H1 (cell line): ENCODE data around the gene SORBS1. TPM values are rescaled to one million over a fixed set of nuclear protein-coding genes. Genes with fewer than 3 reads are reported as not detected.

ENCODE experiments used
- CTCF ChIA-PET: fragments of 300-600 bp; sonication (Branson Sonifier 250); formaldehyde crosslinking; loops from one replicate; lab custom pipeline; 2021; ENCODE audit not compliant: partially characterized antibody; lab: Charles Lee
- POLR2A ChIA-PET: fragments of 300-600 bp; sonication (Branson Sonifier 250); formaldehyde crosslinking; loops from one replicate; lab custom pipeline; 2021; ENCODE audit warnings: inconsistent platforms; ENCODE audit not compliant: partially characterized antibody; lab: Charles Lee
- DNase-seq, 2 experiments: peaks; one replicate each; pipeline versions ENCODE4 v3.0.0 to v3.0.0-alpha.2; 2010 to 2022; ENCODE audit warnings: low spot score in 2 of 2, low read depth in 1 of 2, mixed read lengths in 1 of 2
- FAIRE-seq: peaks from 2 replicates; lab custom pipeline; 2011; peaks lifted over from hg19 to GRCh38; lab: Jason Lieb, UNC
- H2AFZ ChIP-seq: 2 replicates; pipeline ENCODE4 v1.8.1; 2012; ENCODE audit warnings: low read length, inconsistent platforms
- H2AK5ac ChIP-seq: 2 replicates; pipeline ENCODE4 v1.6.1; 2013; ENCODE audit warnings: low read depth, low read length
- H2BK120ac ChIP-seq: replicated peaks from 2 replicates; pipeline ENCODE3; 2013; ENCODE audit warnings: low read depth, low read length, inconsistent platforms
- H2BK12ac ChIP-seq: 2 replicates; pipeline ENCODE4 v1.6.1; 2013; ENCODE audit warnings: low read depth, low read length
- H2BK15ac ChIP-seq: 2 replicates; pipeline ENCODE4 v1.6.1; 2013; ENCODE audit warnings: low read length
- H2BK20ac ChIP-seq: 2 replicates; pipeline ENCODE4 v1.6.1; 2013; ENCODE audit warnings: low read length
- H2BK5ac ChIP-seq: 2 replicates; pipeline ENCODE4 v1.6.1; 2013; ENCODE audit warnings: low read depth, low read length
- H3K14ac ChIP-seq: 2 replicates; pipeline ENCODE4 v1.6.1; 2013; ENCODE audit warnings: inconsistent platforms; ENCODE audit not compliant: insufficient read length
- H3K18ac ChIP-seq: 2 replicates; pipeline ENCODE4 v1.6.1; 2013; ENCODE audit warnings: low read length; ENCODE audit errors: extremely low read depth
- H3K23ac ChIP-seq: 2 replicates; pipeline ENCODE4 v1.6.1; 2013; ENCODE audit warnings: inconsistent platforms; ENCODE audit not compliant: insufficient read length
- H3K23me2 ChIP-seq: 2 replicates; pipeline ENCODE4 v1.6.1; 2013; ENCODE audit warnings: low read depth, low read length
- H3K27ac ChIP-seq: 2 replicates; pipeline ENCODE4 v1.6.1; 2011; ENCODE audit warnings: low read depth, low read length, inconsistent platforms
- H3K27me3 ChIP-seq, 4 experiments: replicated peaks in 1 of 4; 1 replicate in 1 of 4; 2 replicates in 3 of 4; pipeline versions ENCODE4 v1.6.1 to v1.8.1; 2011 to 2013; ENCODE audit warnings: low read length in 3 of 4, mild to moderate bottlenecking in 3 of 4, inconsistent platforms in 2 of 4, mixed read lengths in 2 of 4, moderate library complexity in 1 of 4; ENCODE audit not compliant: control insufficient read depth in 3 of 4, insufficient read depth in 3 of 4; ENCODE audit errors: extremely low read depth in 1 of 4
- H3K36me3 ChIP-seq, 4 experiments: 2 replicates each; pipeline versions ENCODE4 v1.6.1 to v1.8.1; 2011 to 2013; ENCODE audit warnings: mild to moderate bottlenecking in 4 of 4, low read length in 3 of 4, moderate library complexity in 2 of 4, control low read depth in 1 of 4, inconsistent platforms in 1 of 4; ENCODE audit not compliant: insufficient read depth in 4 of 4, control insufficient read depth in 2 of 4
- H3K4ac ChIP-seq: replicated peaks from 2 replicates; pipeline ENCODE3; 2013; ENCODE audit warnings: low read length, low read depth, mixed read lengths, inconsistent platforms; ENCODE audit not compliant: insufficient read length
- H3K4me1 ChIP-seq, 4 experiments: replicated peaks in 1 of 4; 1 replicate in 1 of 4; 2 replicates in 3 of 4; pipeline versions ENCODE4 v1.6.1 to v1.8.1; 2011 to 2013; ENCODE audit warnings: low read length in 3 of 4, inconsistent platforms in 2 of 4, mixed read lengths in 1 of 4; ENCODE audit not compliant: insufficient read depth in 4 of 4, control insufficient read depth in 3 of 4
- H3K4me2 ChIP-seq, 2 experiments: 2 replicates each; pipeline versions ENCODE4 v1.6.1 to v1.8.1; 2011 to 2013; ENCODE audit warnings: low read depth in 2 of 2, low read length in 2 of 2, control low read depth in 1 of 2, inconsistent platforms in 1 of 2, mild to moderate bottlenecking in 1 of 2; ENCODE audit not compliant: insufficient read depth in 1 of 2
- H3K4me3 ChIP-seq, 4 experiments: fragments of 200-600, 300-600 bp in 1 of 4; sonication (generic), shearing (Covaris generic), sonication (Bioruptor Twin) in 1 of 4; 2 replicates each; pipeline versions ENCODE4 v1.5.1 to v1.8.1; 2011 to 2016; ENCODE audit warnings: low read length in 4 of 4, low read depth in 3 of 4, control low read depth in 2 of 4, inconsistent platforms in 2 of 4, mild to moderate bottlenecking in 2 of 4, mixed read lengths in 1 of 4, moderate library complexity in 1 of 4; ENCODE audit not compliant: insufficient read depth in 2 of 4; ENCODE audit errors: extremely low read depth in 1 of 4
- H3K56ac ChIP-seq: replicated peaks from 2 replicates; pipeline ENCODE3; 2013; ENCODE audit warnings: low read depth, mild to moderate bottlenecking, mixed read lengths, low read length, inconsistent platforms; ENCODE audit not compliant: insufficient read length
- H3K79me1 ChIP-seq: 2 replicates; pipeline ENCODE4 v1.6.1; 2013; ENCODE audit warnings: low read depth, low read length, control low read depth
- H3K79me2 ChIP-seq, 2 experiments: 2 replicates each; pipeline versions ENCODE4 v1.6.1 to v1.8.1; 2012 to 2013; ENCODE audit warnings: low read length in 2 of 2, mild to moderate bottlenecking in 2 of 2, inconsistent platforms in 1 of 2; ENCODE audit not compliant: insufficient read depth in 2 of 2, control insufficient read depth in 1 of 2
- H3K9ac ChIP-seq, 4 experiments: replicated peaks in 1 of 4; 1 replicate in 1 of 4; 2 replicates in 3 of 4; pipeline versions ENCODE4 v1.6.1 to v1.8.1; 2011 to 2013; ENCODE audit warnings: low read depth in 3 of 4, low read length in 3 of 4, control low read depth in 2 of 4, mild to moderate bottlenecking in 2 of 4, moderate library complexity in 2 of 4, inconsistent platforms in 1 of 4; ENCODE audit errors: extremely low read depth in 1 of 4
- H3K9me3 ChIP-seq, 2 experiments: 2 replicates each; pipeline versions ENCODE4 v1.6.1 to v1.8.1; 2012 to 2013; ENCODE audit warnings: mild to moderate bottlenecking in 2 of 2, moderate library complexity in 2 of 2, control low read depth in 1 of 2, inconsistent platforms in 1 of 2, low read depth in 1 of 2, low read length in 1 of 2, mixed read lengths in 1 of 2; ENCODE audit not compliant: insufficient read depth in 2 of 2
- H4K20me1 ChIP-seq, 2 experiments: replicated peaks in 1 of 2; 2 replicates each; pipeline versions ENCODE3 to v1.8.1; 2011 to 2013; ENCODE audit warnings: inconsistent platforms in 2 of 2, low read length in 2 of 2, mild to moderate bottlenecking in 1 of 2; ENCODE audit not compliant: insufficient read depth in 2 of 2, control insufficient read depth in 1 of 2
- H4K5ac ChIP-seq: 2 replicates; pipeline ENCODE4 v1.6.1; 2013; ENCODE audit warnings: low read length, low read depth, mixed read lengths, inconsistent platforms; ENCODE audit not compliant: insufficient read length
- H4K8ac ChIP-seq: 2 replicates; pipeline ENCODE4 v1.8.0; 2013; ENCODE audit warnings: mild to moderate bottlenecking, moderate library complexity, low read length, inconsistent platforms; ENCODE audit not compliant: insufficient read depth; ENCODE audit errors: extremely low read depth
- H4K91ac ChIP-seq: replicated peaks from 2 replicates; pipeline ENCODE3; 2013; ENCODE audit warnings: low read length, mixed read lengths, inconsistent platforms; ENCODE audit not compliant: insufficient read length
- ASH2L ChIP-seq: fragments of 200-600, 300-600 bp; sonication (generic); IDR thresholded peaks from one replicate; pipeline ENCODE4 v1.7.1; 2017; ENCODE audit warnings: low read length
- ATF2 ChIP-seq: IDR thresholded peaks from 2 replicates; pipeline ENCODE4 v1.6.1; 2012; ENCODE audit warnings: low read length, inconsistent platforms
- BACH1 ChIP-seq: IDR thresholded peaks from 2 replicates; pipeline ENCODE4 v1.6.1; 2012; ENCODE audit warnings: low read length, improper control_type of control experiment
- EZH2 ChIP-seq: fragments of 200-600 bp; sonication (generic); IDR thresholded peaks from 2 replicates; pipeline ENCODE4 v1.7.1; 2012; ENCODE audit warnings: low read depth, mild to moderate bottlenecking, moderate library complexity, low read length, inconsistent platforms; ENCODE audit not compliant: severe bottlenecking
- NANOG ChIP-seq: IDR thresholded peaks from 2 replicates; pipeline ENCODE4 v1.6.1; 2011; ENCODE audit warnings: low read length, low read depth, mild to moderate bottlenecking, inconsistent platforms; ENCODE audit not compliant: insufficient read depth, poor library complexity, severe bottlenecking
- PHF8 ChIP-seq: fragments of 200-600 bp; sonication (generic); conservative IDR thresholded peaks from 2 replicates; pipeline ENCODE4 v1.7.1; 2012; ENCODE audit warnings: low read depth, mild to moderate bottlenecking, inconsistent platforms, low read length, moderate library complexity
- POLR2A ChIP-seq, 2 experiments: IDR thresholded peaks; 1 replicate in 1 of 2; 2 replicates in 1 of 2; pipeline ENCODE4 v1.6.1; 2011; ENCODE audit warnings: low read depth in 2 of 2, low read length in 2 of 2, mild to moderate bottlenecking in 2 of 2; ENCODE audit errors: control extremely low read depth in 1 of 2
- POU5F1 ChIP-seq: IDR thresholded peaks from 2 replicates; pipeline ENCODE4 v1.6.1; 2011; ENCODE audit warnings: low read depth, mild to moderate bottlenecking, low read length, moderate library complexity
- SIX5 ChIP-seq: IDR thresholded peaks from 2 replicates; pipeline ENCODE4 v1.6.1; 2011; ENCODE audit warnings: mild to moderate bottlenecking, low read depth, low read length
- SP1 ChIP-seq: IDR thresholded peaks from 2 replicates; pipeline ENCODE4 v1.6.1; 2011; ENCODE audit warnings: low read depth, low read length
- TAF1 ChIP-seq: IDR thresholded peaks from 2 replicates; pipeline ENCODE4 v1.6.1; 2011; ENCODE audit warnings: mild to moderate bottlenecking, low read depth, low read length
- TCF12 ChIP-seq: IDR thresholded peaks from 2 replicates; pipeline ENCODE4 v1.6.1; 2011; ENCODE audit warnings: low read depth, mild to moderate bottlenecking, low read length
- WGBS, 2 experiments: shearing (Covaris generic) in 1 of 2; methylation state at CpG; one replicate each; pipeline versions ENCODE4 v1.1.6 to v1.1.7; 2013 to 2015; ENCODE audit warnings: low lambda C conversion rate in 2 of 2, mixed read lengths in 2 of 2, inconsistent platforms in 1 of 2, low coverage in 1 of 2, missing lambda C conversion rate in 1 of 2; ENCODE audit not compliant: insufficient replicate concordance in 2 of 2, insufficient coverage in 1 of 2, insufficient read length in 1 of 2; ENCODE audit errors: extremely low coverage in 1 of 2, missing lambda C conversion rate in 1 of 2; 5-methylcytosine and 5-hydroxymethylcytosine counted together
- polyA plus RNA-seq, 7 experiments: library from polyadenylated mRNA; depleted of rRNA in 3 of 7; stranded (reverse) in 5 of 7; unstranded in 2 of 7; fragments of >200 nt in 5 of 7; fragments of 200-250 nt in 2 of 7; gene quantifications; 1 replicate in 5 of 7; 2 replicates in 1 of 7; 4 replicates in 1 of 7; pipeline versions ENCODE4 v1.2.1 to v1.2.3, GENCODE V29; 2011 to 2013; ENCODE audit warnings: missing spikeins in 2 of 7, mixed read lengths in 2 of 7
- total RNA-seq: library from RNA; stranded (reverse); fragmentation: NEBNext Ultra II Directional; extraction: Animal tissue kit (Norgen Biotek cat#: 25700); gene quantifications from 2 replicates; pipeline ENCODE4 v1.2.1, GENCODE V29; 2021

Gene SORBS1
- total and polyA plus RNA-seq, 2 of the 8 experiments (the other 6 are each of a cell fraction or from before 2014, with no cell fraction given) = 16.0 to 35.0 TPM

DNA sequence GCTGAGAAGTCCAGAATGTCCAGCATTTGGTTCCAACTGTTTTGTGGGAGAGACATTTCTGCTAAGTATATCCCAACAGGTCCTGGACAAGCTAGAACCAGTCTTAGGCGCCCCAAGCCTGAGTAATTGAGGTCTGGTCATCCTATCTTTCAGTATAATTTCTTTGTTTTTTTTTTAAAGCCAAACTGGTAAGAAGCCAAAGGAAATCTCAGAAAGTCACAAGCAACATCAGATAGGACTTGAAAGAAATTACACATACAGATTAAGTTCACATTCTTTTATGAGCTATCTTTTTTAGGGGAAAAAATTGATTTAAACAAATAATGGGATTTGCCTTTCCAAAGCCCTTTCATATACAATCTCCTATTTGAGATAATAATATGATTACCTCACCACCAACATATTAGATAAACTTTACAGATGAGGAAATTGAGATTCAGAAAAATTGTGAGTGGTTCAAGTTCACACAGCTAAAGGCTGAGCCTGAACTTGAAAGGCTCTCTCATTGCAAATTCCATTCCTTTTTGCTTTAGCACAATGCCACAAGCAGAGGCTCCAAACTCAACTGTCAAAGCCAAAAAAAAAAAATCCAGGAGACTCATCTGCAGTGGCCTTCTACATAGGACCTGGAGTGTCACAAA, 285.3 kb downstream of the SORBS1 start:
- H4K5ac ChIP-seq = no peak overlapping the region
- H3K56ac ChIP-seq = no peak overlapping the region
- peaks cover 0 to 4% (median 0%) of the 10 kb centered on the region in 4 experiments; a peak in 3 of 8 replicates for H3K36me3 ChIP-seq
- FAIRE-seq (no peak), DNase-seq (no peak)
- no peak overlapping the region for H4K91ac ChIP-seq
- no peak overlapping the region for H3K4me3 ChIP-seq
- H2BK12ac ChIP-seq = no peak overlapping the region
- H2AK5ac ChIP-seq = no peak overlapping the region
- no peak overlapping the region for H3K9ac ChIP-seq
- no peak overlapping the region for H2BK120ac ChIP-seq
- H3K18ac ChIP-seq = no peak overlapping the region
- H3K14ac ChIP-seq = no peak overlapping the region
- ChIA-PET POLR2A (interaction anchor here (0.6 to 2.2 kb wide), 2 partner anchors 11 to 234 kb away, joined by 3 to 8 read pairs; no protein-coding TSS in a partner anchor), CTCF (interaction anchor here (2.7 to 3.8 kb wide), 2 partner anchors 13 to 33 kb away, joined by 10 to 16 read pairs; no protein-coding TSS in a partner anchor)
- no peak overlapping the region for H4K8ac ChIP-seq
- H3K4ac ChIP-seq = no peak overlapping the region
- H2BK15ac ChIP-seq = no peak overlapping the region
- H2BK20ac ChIP-seq = no peak overlapping the region
- H4K20me1 ChIP-seq = peaks cover 0 to 4% of the 10 kb centered on the region in 2 experiments
- no peak overlapping the region for H3K23ac ChIP-seq
- H3K79me2 ChIP-seq = peaks cover 23 to 90% of the 10 kb centered on the region in 2 experiments
- H3K27me3 ChIP-seq = no peaks in the 10 kb centered on the region
- 88% methylated on average over 1 of the region's 1 CpG; no CpG with 5 or more reads in 1 of the 2 experiments for WGBS, 2 experiments
- peaks cover 11% of the 10 kb centered on the region for H3K79me1 ChIP-seq
- no peak overlapping the region for H3K27ac ChIP-seq
- H3K4me2 ChIP-seq = no peak overlapping the region
- H2BK5ac ChIP-seq = no peak overlapping the region
- H2AFZ ChIP-seq = no peak overlapping the region
- no peaks in the 10 kb centered on the region for H3K23me2 ChIP-seq
- H3K9me3 ChIP-seq = no peaks in the 10 kb centered on the region
- H3K4me1 ChIP-seq = peaks cover 0 to 20% (median 8%) of the 10 kb centered on the region in 4 experiments; a peak in 3 of 7 replicates
- no peak for TF ChIP-seq SP1
- no peak for TF ChIP-seq PHF8
- no peak for TF ChIP-seq NANOG
- no peak for TF ChIP-seq ASH2L
- no peak for TF ChIP-seq EZH2
- no peak for TF ChIP-seq ATF2
- no peak for TF ChIP-seq TAF1
- no peak for TF ChIP-seq SIX5
- no peak for TF ChIP-seq TCF12
- TF ChIP-seq BACH1 = no peak
- TF ChIP-seq POU5F1 = no peak
- TF ChIP-seq POLR2A (IDR thresholded peaks at IDR 0.05; ENCODE audit: control extremely low read depth in 1 of 2, low read depth in 2 of 2, low read length in 2 of 2) = no peak
